Spleen (tissue), 11 donors: ENCODE measurements around the gene CRNKL1. TPM values are rescaled to one million over a fixed set of nuclear protein-coding genes. Genes with fewer than 3 reads are reported as not detected.
A peak's percentile ranks its signal among the peaks of the same experiment; 100 is the strongest.
"Not testable (repeated sequence)": the region's sequence is repeated elsewhere in the genome, so short reads cannot be mapped to it uniquely, and the experiment has no call there.

Experiments used
- DNase-seq: peaks from one replicate; pipeline ENCODE4 v3.0.0-alpha.2; 2020
- H3K27ac ChIP-seq, 8 donors: fragments of 200-600 bp; sonication (generic) in 7 of 8; 1 replicate in 4 of 8; 2 replicates in 4 of 8; pipeline versions ENCODE4 v1.5.0 to v1.8.0; 2016 to 2021; ENCODE audit warnings: inconsistent platforms in 4 of 8, mild to moderate bottlenecking in 4 of 8, moderate library complexity in 1 of 8
- H3K27me3 ChIP-seq, 7 donors: fragments of 200-600 bp; sonication (generic) in 6 of 7; replicated peaks in 1 of 7; 1 replicate in 4 of 7; 2 replicates in 3 of 7; pipeline versions ENCODE4 v1.5.0 to v1.8.0; 2016 to 2021; ENCODE audit warnings: inconsistent platforms in 3 of 7, mild to moderate bottlenecking in 1 of 7
- H3K36me3 ChIP-seq, 6 donors: fragments of 200-600 bp; sonication (generic) in 5 of 6; 1 replicate in 4 of 6; 2 replicates in 2 of 6; pipeline versions ENCODE4 v1.5.0 to v1.8.0; 2016 to 2021; ENCODE audit warnings: inconsistent platforms in 2 of 6
- H3K4me1 ChIP-seq, 6 donors: fragments of 200-600 bp; sonication (generic) in 5 of 6; 1 replicate in 3 of 6; 2 replicates in 3 of 6; pipeline versions ENCODE4 v1.5.0 to v1.8.0; 2016 to 2021; ENCODE audit warnings: inconsistent platforms in 3 of 6
- H3K4me3 ChIP-seq, 8 donors: fragments of 200-600 bp; sonication (generic) in 7 of 8; 1 replicate in 4 of 8; 2 replicates in 4 of 8; pipeline versions ENCODE4 v1.5.0 to v1.8.0; 2016 to 2021; ENCODE audit warnings: inconsistent platforms in 4 of 8, mild to moderate bottlenecking in 4 of 8, moderate library complexity in 2 of 8
- H3K9me3 ChIP-seq, 8 donors: fragments of 200-600 bp; sonication (generic) in 7 of 8; 1 replicate in 4 of 8; 2 replicates in 4 of 8; pipeline versions ENCODE4 v1.5.0 to v1.8.0; 2016 to 2021; ENCODE audit warnings: inconsistent platforms in 4 of 8
- POLR2A ChIP-seq, 3 donors: fragments of 450-650 bp; IDR thresholded peaks; one replicate each; pipeline ENCODE4 v1.5.1; 2017; ENCODE audit warnings: antibody characterized with exemption in 3 of 3, mild to moderate bottlenecking in 1 of 3
- POLR2AphosphoS5 ChIP-seq, 3 donors: sonication (generic); formaldehyde crosslinking; IDR thresholded peaks; one replicate each; pipeline ENCODE4 v1.5.1; 2017; ENCODE audit warnings: antibody characterized with exemption in 3 of 3
- WGBS, 5 donors: extraction: QIAGEN DNeasy Blood & Tissue Kit in 3 of 5; methylation state at CpG; one replicate each; pipeline versions ENCODE4 v1.1.5 to v1.1.7; 2013 to 2018; 5-methylcytosine and 5-hydroxymethylcytosine counted together
- intact Hi-C: fragments of 100-400 bp; cut with DNase I; formaldehyde crosslinking; loops from one replicate; pipeline ENCODE4 v1.15.0; 2023; ENCODE audit warnings: low total_unique reads
- polyA plus RNA-seq, 3 donors: library from polyadenylated mRNA; stranded (reverse); fragments of 200-250 nt; gene quantifications; one replicate each; pipeline ENCODE4 v1.2.1, GENCODE V29; 2013
- total RNA-seq, 7 donors: library from RNA; depleted of rRNA in 3 of 7; stranded (reverse); fragments of >200 nt in 3 of 7; fragmentation: NEBNext Ultra II Directional in 4 of 7; extraction: Animal tissue kit (Norgen Biotek cat#: 25700) in 4 of 7; gene quantifications; one replicate each; pipeline versions ENCODE4 v1.1.0 to v1.2.1, GENCODE V29; 2016 to 2021
- TF ChIP-seq, protein P1 (sequence below), 11 experiments: fragments of 200-600 bp in 7 of 11; fragments of 450-650 bp in 4 of 11; sonication (generic) in 4 of 11; IDR thresholded peaks in 8 of 11; conservative IDR thresholded peaks in 3 of 11; 1 replicate in 7 of 11; 2 replicates in 4 of 11; pipeline versions ENCODE4 v1.4.0 to v1.8.0; 2016 to 2021; ENCODE audit warnings: antibody characterized with exemption in 11 of 11, inconsistent platforms in 4 of 11, mild to moderate bottlenecking in 1 of 11
- donor health status: healthy with polysubstance abuse.
- donor health status: DM: no; HTN: no; CAD: no; lungs with moderate emphysema.
- donor health status: DM: no; HTN: no; CAD: no.
- donor health status: Bipolar disorder and iron deficiency.
- donor health status: healthy.
- donor health status: DM: no; HTN: no; CAD: no.
- donor health status: DM: yes; HTN: yes; CAD: no.

The CRNKL1 gene
- total and polyA plus RNA-seq, 10 donors = 14.2 to 24.7 (median 23.4) TPM

DNA sequence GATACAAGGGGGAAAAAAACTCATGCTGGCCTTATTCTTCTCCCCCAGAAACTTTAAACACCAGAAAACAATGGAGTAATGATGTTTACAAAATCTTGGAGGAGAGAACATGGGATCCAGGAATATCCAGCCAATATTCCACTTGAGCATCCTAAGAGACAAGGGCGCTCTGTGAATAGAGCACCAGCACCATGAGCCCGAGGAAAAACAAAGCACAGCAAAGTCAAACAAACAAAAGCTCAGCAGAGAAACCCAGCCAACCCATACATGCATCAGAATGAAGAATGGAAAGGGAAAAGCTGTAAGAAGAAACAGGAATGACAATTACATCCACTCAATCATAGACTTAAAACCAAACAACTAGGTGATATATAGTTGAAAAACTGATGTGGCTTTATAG, 39.7 kb downstream of the CRNKL1 start:
- H3K9me3 ChIP-seq = no peaks in the 10 kb centered on the region
- peaks cover 5 to 40% (median 16%) of the 10 kb centered on the region in 6 donors for H3K4me1 ChIP-seq
- intact Hi-C loops = no loop called here
- H3K36me3 ChIP-seq = no peaks in the 10 kb centered on the region
- TF ChIP-seq, protein P1, sequence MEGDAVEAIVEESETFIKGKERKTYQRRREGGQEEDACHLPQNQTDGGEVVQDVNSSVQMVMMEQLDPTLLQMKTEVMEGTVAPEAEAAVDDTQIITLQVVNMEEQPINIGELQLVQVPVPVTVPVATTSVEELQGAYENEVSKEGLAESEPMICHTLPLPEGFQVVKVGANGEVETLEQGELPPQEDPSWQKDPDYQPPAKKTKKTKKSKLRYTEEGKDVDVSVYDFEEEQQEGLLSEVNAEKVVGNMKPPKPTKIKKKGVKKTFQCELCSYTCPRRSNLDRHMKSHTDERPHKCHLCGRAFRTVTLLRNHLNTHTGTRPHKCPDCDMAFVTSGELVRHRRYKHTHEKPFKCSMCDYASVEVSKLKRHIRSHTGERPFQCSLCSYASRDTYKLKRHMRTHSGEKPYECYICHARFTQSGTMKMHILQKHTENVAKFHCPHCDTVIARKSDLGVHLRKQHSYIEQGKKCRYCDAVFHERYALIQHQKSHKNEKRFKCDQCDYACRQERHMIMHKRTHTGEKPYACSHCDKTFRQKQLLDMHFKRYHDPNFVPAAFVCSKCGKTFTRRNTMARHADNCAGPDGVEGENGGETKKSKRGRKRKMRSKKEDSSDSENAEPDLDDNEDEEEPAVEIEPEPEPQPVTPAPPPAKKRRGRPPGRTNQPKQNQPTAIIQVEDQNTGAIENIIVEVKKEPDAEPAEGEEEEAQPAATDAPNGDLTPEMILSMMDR (IDR thresholded peaks at IDR 0.05 in 8 of 11, conservative IDR thresholded peaks at IDR 0.05 in 3 of 11) = no peak
- TF ChIP-seq POLR2AphosphoS5 (IDR thresholded peaks at IDR 0.05) (no peak), POLR2A (IDR thresholded peaks at IDR 0.05) (no peak)
- WGBS, 5 donors = 73 to 94% (median 87%) methylated on average over 2 of the region's 2 CpGs
- no peak for DNase-seq
- H3K4me3 ChIP-seq = no peak overlapping the region
- H3K27ac ChIP-seq = no peak overlapping the region
- H3K27me3 ChIP-seq = no peaks in the 10 kb centered on the region

GRCh38 chr20:20010639-20011500, 41.4 kb downstream of the CRNKL1 start:
- no peak for DNase-seq
- Histone ChIP-seq H3K4me3 (no peak overlapping the region), H3K27me3 (no peaks in the 10 kb centered on the region), H3K9me3 (no peaks in the 10 kb centered on the region), H3K36me3 (no peaks in the 10 kb centered on the region), H3K4me1 (peaks cover 0 to 27% (median 8%) of the 10 kb centered on the region in 6 donors), H3K27ac (peak overlapping the region in 5 of 8 donors; percentile 36 to 59 (median 52))
- TF ChIP-seq POLR2AphosphoS5 (IDR thresholded peaks at IDR 0.05) (no peak), POLR2A (IDR thresholded peaks at IDR 0.05) (no peak)
- TF ChIP-seq, protein P1 (IDR thresholded peaks at IDR 0.05 in 8 of 11, conservative IDR thresholded peaks at IDR 0.05 in 3 of 11) = no peak
- WGBS, 5 donors = 35 to 54% (median 46%) methylated on average over 4 of the region's 4 CpGs
- intact Hi-C loops = no loop called here

DNA sequence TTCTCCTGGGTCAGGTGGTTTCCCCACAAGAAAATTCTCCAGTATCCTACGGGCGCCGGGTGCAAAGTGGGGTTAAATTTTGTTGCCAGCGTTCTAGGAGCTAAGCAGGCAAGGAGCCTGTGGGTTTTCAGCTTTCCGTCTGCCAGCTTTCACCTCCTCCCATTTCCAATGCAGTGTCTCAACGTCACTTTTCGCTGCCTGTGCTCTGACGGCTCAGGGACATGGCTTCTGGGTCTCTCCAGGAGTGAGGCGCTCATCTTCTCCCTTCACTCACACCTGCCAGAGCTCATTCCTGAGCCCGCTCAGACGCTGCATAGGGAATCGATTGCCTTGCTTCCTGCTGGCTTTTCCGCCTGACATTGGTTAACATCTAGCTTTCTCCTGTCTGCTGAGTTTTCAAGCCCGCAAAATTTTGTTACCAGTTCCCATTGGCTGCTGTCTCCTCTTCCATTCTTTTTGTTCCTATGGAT, 42.4 kb downstream of the CRNKL1 start:
- no peaks in the 10 kb centered on the region for H3K36me3 ChIP-seq
- H3K4me3 ChIP-seq = no peak overlapping the region
- no peak overlapping the region for H3K27ac ChIP-seq
- peaks cover 0 to 30% (median 8%) of the 10 kb centered on the region in 6 donors for H3K4me1 ChIP-seq
- intact Hi-C loops = no loop called here
- WGBS, 5 donors = 65 to 76% (median 69%) methylated on average over 14 of the region's 14 CpGs
- no peak for DNase-seq
- peaks cover 0 to 8% (median 0%) of the 10 kb centered on the region in 7 donors for H3K27me3 ChIP-seq
- TF ChIP-seq, protein P1 (IDR thresholded peaks at IDR 0.05 in 8 of 11, conservative IDR thresholded peaks at IDR 0.05 in 3 of 11) = no peak
- TF ChIP-seq POLR2AphosphoS5 (IDR thresholded peaks at IDR 0.05) = no peak
- no peak for TF ChIP-seq POLR2A (IDR thresholded peaks at IDR 0.05)
- H3K9me3 ChIP-seq = no peaks in the 10 kb centered on the region

DNA sequence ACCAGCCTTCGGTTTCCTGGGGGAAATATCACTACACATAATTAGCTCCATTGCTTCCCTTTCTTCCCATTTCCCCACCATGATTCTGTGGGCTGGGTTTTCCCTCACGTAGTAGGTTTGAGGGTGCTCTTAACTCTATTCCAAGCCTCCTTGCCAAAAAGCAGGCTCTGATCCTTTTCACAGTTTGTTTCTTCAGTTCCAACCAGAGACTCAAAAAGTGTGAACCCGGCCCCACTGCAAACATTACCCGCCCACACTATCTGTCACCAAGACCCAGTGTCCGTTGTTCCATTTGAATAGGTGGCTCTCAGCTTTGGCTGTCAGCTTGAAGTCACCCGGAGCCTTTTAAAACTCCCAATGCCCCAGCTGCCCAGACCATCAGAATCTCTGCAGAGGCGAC, 46.9 kb downstream of the CRNKL1 start:
- Histone ChIP-seq H3K27ac (no peak overlapping the region), H3K4me1 (peaks cover 8 to 56% (median 28%) of the 10 kb centered on the region in 6 donors), H3K4me3 (no peak overlapping the region), H3K36me3 (peaks cover 0 to 24% (median 3%) of the 10 kb centered on the region in 6 donors), H3K27me3 (peaks cover 0 to 12% (median 0%) of the 10 kb centered on the region in 7 donors), H3K9me3 (no peaks in the 10 kb centered on the region)
- TF ChIP-seq POLR2AphosphoS5 (IDR thresholded peaks at IDR 0.05) = no peak
- TF ChIP-seq, protein P1 (IDR thresholded peaks at IDR 0.05 in 8 of 11, conservative IDR thresholded peaks at IDR 0.05 in 3 of 11) = no peak
- TF ChIP-seq POLR2A (IDR thresholded peaks at IDR 0.05) = no peak
- no peak for DNase-seq
- intact Hi-C loops = no loop called here
- 77 to 81% (median 78%) methylated on average over 7 of the region's 7 CpGs for WGBS, 5 donors

DNA sequence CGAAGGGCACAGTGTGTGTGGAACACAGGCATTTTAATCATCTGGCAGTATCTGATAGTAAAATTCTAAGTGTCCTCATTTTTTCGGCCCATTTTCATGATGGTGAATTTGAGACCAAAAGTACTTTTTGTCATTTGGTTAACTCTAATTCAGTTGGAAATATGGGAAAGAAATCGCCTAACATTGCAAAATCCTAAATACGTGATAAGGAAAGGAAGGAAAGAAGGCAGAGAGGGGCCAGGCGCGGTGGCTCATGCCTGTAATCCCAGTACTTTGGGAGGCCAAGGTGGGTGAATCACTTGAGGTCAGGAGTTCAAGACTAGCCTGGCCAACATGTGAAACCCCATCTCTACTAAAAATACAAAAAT, 48.3 kb downstream of the CRNKL1 start:
- H3K27ac ChIP-seq = peak overlapping the region; percentile 19 to 83 (median 68)
- intact Hi-C loops, H3K9me3 ChIP-seq, DNase-seq: not testable (repeated sequence)
- peaks cover 8 to 64% (median 24%) of the 10 kb centered on the region in 6 donors for H3K4me1 ChIP-seq
- peaks cover 0 to 38% (median 5%) of the 10 kb centered on the region in 6 donors for H3K36me3 ChIP-seq
- WGBS, 5 donors = 49 to 72% (median 56%) methylated on average over 6 of the region's 6 CpGs
- peaks cover 0 to 12% (median 0%) of the 10 kb centered on the region in 7 donors for H3K27me3 ChIP-seq
- H3K4me3 ChIP-seq = peak overlapping the region in 3 of 8 donors; percentile 4 to 42 (median 27)
